Activated CD4-positive, alpha-beta T cell treated with anti-CD3 and anti-CD28 coated beads, Interleukin-2, amount 50 U/mL, for 1 hour (primary cell): ENCODE data around the gene DDX43.
"Not testable (repeated sequence)": the region's sequence is repeated elsewhere in the genome, so short reads cannot be mapped to it uniquely, and the experiment has no call there.

Source experiments
- DNase-seq: peaks from one replicate; pipeline ENCODE4 v3.0.0-alpha.2; 2020

DDX43 gene

DNA sequence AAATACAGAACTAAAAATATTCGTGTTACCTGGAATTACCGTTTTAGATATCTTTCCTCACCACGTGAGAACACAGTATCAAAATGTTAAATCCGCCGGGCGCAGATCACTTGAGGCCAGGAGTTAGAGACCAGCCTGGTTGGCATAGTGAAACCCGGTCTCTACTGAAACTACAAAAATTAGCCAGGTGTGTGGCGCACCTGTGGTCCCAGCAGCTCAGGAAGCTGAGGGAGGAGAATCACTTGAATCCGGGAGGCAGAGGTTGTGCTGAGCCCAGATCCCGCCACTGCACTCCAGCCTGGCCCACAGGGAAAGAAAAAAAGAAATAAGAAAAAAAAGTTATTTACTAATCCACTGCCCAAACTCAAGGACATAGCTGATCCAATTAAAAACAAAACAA is 4.8 kb upstream of the DDX43 start:
- DNase-seq, result no peak

DNA sequence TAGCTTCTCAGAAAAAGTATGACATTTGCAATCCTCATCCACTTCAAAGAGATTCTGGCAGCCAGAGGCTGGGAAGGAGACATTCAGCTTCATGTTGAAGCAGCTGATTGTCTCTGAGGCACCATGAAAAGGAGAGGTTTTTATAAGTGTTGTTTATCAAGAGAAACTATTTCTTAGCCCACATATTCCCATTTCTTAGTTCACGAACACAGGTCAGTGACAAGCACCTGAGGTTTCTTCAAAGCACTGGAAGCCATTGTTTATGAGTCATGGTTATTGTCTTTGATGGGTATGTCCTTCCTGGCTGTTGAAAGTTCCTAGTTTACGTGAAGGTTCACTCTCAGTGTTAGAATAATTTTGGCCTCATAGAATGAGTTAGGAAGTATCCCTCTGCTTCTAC is 3.0 kb upstream of the DDX43 start:
- no peak for DNase-seq

DNA sequence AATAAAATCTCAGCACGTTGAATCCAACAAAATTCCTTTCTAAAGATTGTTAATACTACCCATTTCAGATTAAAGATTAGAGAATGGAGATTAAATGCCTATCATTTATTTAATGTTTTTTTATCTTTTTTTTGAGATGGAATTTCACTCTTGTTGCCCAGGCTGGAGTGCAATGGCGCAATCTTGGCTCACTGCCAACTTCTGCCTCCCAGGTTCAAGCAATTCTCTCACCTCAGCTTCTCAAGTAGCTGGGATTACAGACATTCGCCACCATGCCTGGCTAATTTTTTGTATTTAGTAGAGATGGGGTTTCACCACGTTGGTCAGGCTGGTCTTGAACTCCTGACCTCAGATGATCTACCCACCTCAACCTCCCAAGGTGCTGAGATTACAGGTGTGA is 2.4 kb upstream of the DDX43 start:
- not testable (repeated sequence) for DNase-seq

GRCh38 chr6:73393278-73393677 is 1.4 kb upstream of the DDX43 start:
- no peak for DNase-seq

DNA sequence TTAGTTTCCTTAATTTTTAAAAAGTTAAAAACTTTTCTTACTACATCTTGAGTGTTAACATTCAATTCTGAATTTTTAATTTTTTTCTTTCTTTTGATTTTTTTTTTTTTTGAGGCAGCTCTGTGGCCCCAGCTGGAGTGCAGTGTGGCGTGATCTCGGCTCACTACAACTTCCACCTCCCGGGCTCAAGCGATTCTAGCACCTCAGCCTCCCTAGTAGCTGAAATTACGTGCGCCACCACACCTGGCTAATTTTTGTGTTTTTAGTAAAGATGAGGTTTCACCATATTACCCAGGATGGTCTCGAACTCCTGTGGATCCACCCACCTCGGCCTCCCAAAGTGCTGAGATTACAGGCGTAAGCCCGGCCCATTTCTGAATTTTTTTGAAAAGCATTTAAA is 1.2 kb downstream of the DDX43 start:
- no peak for DNase-seq

DNA sequence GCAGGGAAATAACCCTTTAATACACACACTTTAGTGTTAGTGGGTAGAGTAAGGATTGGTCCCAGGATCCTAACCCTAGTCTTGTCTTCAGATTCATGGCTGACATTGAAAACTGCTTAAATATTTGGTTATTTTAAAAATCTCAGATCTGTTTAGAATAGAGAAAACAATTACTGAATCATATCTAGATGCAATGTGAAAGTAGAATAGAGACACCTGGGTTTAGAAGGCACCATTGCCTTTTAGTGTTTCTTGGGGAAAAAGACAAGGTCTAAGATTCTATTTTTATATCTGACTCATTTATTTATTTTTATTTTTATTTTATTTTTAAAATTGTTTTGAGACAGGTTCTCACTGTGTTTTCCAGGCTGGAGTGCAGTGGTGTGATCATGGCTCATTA is 6.0 kb downstream of the DDX43 start:
- no peak for DNase-seq

DNA sequence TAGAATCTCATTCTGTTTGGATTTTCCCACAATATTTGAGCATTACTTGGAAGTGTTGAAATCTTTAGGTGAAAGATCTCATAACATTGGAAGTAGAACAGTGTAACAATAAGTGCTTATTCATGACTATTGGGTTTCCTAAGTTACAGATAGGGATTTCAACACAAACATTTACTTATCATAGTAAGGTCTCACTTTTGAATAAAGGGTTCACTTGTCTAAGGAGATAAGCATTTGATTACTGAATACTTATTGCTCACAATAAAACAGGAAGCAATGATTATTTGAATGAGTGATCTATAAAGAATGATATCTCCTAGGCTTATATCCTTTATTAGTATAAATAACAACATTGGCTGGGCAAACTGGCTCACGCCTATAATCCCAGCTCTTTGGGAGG is 14.8 kb downstream of the DDX43 start:
- DNase-seq, result no peak

DNA sequence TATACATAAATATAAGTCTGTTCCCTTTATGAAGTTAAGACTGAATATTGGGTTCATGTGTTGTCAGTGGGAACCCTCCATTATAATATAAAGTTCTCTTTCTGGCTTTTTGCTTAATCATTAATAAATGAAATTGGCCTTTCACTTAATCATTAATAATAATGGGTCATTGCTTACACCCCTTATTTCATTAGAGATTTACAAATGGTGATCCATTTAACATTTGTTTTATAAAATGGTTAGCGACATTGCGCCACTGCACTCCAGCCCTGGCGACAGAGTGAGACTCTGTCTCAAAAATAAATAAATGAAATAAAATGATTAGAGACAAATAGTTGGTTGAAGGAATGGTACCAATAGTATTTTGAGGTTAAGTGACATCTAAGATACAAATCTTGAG is 18.5 kb downstream of the DDX43 start:
- DNase-seq, result no peak

DNA sequence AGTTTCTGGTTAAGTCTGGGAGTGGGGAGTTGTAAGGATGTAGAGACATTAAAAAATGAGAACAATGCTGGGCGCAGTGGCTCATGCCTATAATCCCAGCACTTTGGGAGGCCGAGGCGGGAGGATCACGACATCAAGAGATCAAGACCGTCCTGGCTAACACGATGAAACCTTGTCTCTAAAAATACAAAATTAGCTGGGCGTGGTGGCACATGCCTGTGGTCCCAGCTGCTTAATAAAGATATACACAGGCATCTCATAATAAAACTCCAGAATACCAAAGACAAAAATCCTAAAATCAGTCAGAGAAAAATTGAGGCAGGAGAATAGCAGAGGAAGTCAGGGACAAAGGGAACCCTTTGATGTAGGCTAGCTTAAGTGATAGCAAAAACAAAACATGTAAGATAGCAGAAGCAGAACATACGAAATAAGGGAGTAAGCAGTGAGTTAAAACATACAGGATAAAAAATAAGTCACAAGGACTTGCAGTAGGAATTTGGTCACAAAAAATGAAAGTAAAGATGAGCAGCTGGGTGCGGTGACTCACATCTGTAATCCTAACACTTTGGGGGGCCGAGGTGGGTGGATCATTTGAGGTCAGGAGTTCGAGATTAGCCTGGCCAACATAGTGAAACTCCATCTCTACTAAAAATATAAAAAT is 23.6 kb downstream of the DDX43 start:
- DNase-seq, result no peak

DNA sequence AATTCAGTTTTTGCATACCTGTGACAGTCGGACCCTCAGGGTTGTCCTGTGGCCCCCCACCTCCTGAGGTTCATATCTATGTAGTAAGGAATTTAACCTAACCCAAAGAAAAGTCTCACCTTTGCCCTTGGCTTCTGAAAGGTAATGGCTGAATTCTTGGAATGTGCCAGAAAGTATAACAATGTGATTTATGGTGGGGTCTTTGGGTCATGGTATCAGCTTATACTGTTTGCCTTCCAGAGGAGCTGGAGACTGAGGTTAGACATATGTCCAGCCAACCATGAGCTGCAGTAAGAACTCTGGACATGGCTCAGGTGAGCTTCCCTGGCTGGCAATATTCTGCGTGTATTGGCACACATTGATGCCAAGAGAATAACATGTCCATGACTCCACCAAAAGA is 26.9 kb downstream of the DDX43 start:
- no peak for DNase-seq

DNA sequence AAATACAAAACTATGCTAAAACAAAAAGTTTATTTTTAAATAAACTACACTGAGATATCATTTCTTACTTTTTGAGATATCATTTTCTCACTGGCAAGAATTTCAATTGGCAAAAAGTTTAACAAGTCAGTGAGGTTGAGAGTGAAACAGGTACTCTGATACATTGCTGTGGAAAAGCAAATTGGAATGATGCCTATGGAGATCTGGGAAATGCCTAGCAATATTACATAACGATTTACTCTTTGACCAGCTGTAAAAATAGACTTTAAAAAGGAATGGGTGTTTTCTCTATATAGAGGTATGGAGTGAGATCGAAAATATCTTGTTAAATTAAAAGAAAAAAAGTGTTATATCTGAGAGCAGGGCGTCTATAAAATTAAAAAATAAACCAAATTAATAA is 40.6 kb downstream of the DDX43 start:
- DNase-seq, result no peak

DNA sequence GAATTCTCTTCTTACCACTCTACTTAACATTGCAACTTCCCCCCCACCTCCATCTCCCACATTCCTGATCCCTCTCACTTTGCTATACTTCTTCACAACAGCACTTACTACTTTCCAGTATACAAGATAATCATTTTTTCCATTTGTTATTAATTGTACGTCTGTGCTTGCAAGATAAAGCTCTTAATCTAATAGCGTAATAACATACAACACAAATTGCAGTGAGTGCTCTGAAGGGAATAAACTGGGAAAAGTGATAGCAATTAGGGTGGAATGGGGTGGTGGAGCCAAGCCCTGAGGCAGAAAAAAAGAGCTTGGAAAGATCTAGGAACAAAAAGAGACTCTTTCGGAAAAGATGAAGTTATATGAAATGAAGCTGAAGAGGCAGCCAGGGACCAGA is 48.9 kb downstream of the DDX43 start:
- DNase-seq, result no peak

DNA sequence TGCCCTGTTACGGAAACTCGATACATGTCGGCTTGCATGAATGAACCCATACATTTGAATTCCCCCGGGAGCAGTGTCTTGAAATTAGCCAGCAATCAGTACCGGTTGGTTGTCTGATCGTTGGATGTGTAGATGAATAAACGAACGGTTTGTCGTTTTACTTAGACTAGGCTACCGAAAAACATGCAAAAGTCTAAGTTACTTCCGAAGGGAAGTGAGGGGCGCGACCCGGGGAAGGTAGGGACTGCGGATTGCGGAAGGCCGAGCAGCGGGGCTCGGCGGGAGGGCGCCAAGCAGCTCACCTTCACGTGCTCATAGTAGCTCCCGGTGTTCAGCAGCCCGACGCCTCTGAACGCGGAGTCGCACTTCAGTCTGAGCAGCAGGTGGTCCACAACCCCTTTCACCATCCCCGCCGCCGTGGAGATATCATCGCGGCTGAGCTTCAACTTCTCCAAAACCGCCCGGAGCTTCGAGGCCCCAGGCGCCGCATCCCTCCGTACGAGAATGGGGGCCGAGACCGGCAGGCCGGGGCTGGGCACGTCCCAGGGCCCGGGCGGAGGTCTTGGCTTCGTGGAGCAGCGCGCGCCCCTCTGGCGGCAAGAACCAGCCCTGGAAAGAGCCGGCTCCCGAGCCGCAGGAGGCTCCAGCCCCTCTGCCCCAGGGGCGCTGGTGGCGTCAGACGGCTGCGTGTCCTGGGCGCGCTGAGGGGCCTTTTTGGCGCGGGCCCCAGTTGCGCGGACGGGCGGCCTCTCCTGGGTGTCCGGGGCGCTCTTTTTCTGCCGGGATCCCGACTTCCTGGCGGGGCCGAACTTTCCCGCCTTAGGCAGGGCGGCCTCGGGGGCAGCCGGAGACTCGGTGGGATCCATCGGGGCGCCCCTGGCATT is 56.8 kb downstream of the DDX43 start:
- peak; percentile 34 for DNase-seq

GRCh38 chr6:73452107-73452461 is 57.5 kb downstream of the DDX43 start, which contains the start of gene CGAS:
Gene CGAS, minus strand, starts transcription at chr6:73452297. Its CDS starts 116 bp downstream, at chr6:73452181.
- DNase-seq, result peak; percentile 72

DNA sequence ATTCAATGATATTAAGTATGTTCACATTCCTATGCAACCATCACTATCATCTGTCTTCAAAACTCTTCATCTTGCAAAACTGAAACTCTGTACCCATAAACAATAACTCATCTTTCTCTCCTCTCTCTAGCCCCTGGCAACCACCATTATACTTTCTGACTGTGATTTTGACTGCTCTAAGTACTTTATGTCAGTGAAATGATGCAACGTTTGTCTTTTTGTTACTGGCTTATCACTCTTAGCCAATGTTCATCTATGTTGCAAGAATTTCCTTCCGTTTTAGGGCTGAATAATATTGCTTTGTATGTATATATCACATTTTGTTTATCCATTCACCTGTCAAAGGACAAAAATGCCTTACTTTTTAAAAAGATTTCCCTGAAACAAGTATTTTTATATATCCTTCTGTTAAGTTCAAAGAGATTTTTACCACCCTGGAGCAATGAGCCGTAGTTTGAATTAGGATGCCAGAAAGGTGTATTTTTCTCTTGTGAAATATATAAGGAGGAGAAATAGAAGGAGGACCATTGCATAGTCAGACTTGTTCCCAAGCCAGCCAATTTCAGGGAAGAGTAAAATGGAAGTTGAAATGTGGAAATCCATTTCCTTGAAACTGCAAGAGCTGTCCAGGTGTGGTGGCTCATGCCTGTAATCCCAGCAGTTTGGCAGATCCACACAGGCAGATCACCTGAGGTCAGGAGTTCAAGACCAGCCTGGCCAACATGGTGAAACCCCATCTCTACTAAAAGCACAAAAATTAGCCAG is 61.4 kb downstream of the DDX43 start:
- DNase-seq, result no peak

DNA sequence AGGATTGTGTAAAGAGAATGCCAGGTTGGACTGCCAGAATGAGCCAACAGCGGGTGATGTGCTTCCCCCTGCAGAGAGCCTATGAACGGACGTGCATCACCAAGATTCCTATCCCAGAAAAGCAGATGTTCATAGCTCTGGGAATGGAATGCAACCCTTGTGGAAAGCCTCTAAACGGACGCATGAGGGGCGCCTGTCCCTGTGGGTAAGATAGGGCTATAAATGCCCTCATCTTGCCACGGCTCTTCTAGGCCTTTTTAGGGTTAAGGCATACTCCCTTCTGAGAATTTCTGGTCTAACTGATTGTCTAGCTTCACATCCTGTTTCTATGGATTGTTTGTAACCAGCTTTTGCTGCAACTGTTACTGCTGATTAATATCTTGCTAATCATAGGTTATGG is 64.8 kb downstream of the DDX43 start:
- DNase-seq, result not testable (repeated sequence)

- DNase-seq, result no peak
These were observed 65.4 kb downstream of the DDX43 start for GRCh38 chr6:73460056-73460455.

GRCh38 chr6:73461537-73462350 is 67.1 kb downstream of the DDX43 start, which contains the start of gene MTO1:
Gene MTO1, plus strand, starts transcription at chr6:73461737. Its CDS starts 118 bp downstream, at chr6:73461855.
- DNase-seq, result peak; percentile 80
